SU-DHL-6 (cell line): ENCODE results near the gene CHMP2B.

Experiments
- H2AFZ ChIP-seq: fragments of 200-600 bp; sonication (generic); 2 replicates; pipeline ENCODE4 v1.6.1; 2014; ENCODE audit warnings: low read depth, mild to moderate bottlenecking, moderate library complexity, mixed read lengths, antibody characterized with exemption, low read length; ENCODE audit not compliant: severe bottlenecking
- H3F3A ChIP-seq: fragments of 200-600 bp; shearing (Covaris generic); 2 replicates; pipeline ENCODE4 v1.6.0; 2016; ENCODE audit warnings: antibody characterized with exemption, mild to moderate bottlenecking; ENCODE audit not compliant: insufficient read depth
- H3K27ac ChIP-seq: fragments of 200-600 bp; sonication (generic); 2 replicates; pipeline ENCODE4 v1.5.1; 2016; ENCODE audit warnings: low read depth, mild to moderate bottlenecking, low read length, moderate library complexity, mixed read lengths
- H3K27me3 ChIP-seq: fragments of 200-600 bp; sonication (generic), shearing (Covaris generic); 2 replicates; pipeline ENCODE4 v1.6.0; 2014; ENCODE audit warnings: mild to moderate bottlenecking, low read length
- H3K36me3 ChIP-seq: fragments of 200-600 bp; sonication (generic); 2 replicates; pipeline ENCODE4 v1.6.1; 2014; ENCODE audit warnings: mild to moderate bottlenecking, low read length, mixed read lengths
- H3K4me2 ChIP-seq: fragments of 300-600, 200-600 bp; shearing (Covaris generic), sonication (generic); 2 replicates; pipeline ENCODE4 v1.6.0; 2014; ENCODE audit warnings: low read length, low read depth, mild to moderate bottlenecking; ENCODE audit not compliant: poor library complexity, severe bottlenecking
- H3K4me3 ChIP-seq: fragments of 200-600 bp; sonication (generic); 2 replicates; pipeline ENCODE4 v1.5.1; 2014; ENCODE audit warnings: antibody characterized with exemption, low read length, mild to moderate bottlenecking, mixed read lengths; ENCODE audit not compliant: insufficient read depth, poor library complexity, severe bottlenecking
- H3K79me2 ChIP-seq: fragments of 200-600 bp; sonication (generic); 2 replicates; pipeline ENCODE4 v1.6.1; 2014; ENCODE audit warnings: mild to moderate bottlenecking, low read length, moderate library complexity; ENCODE audit not compliant: insufficient read depth
- H3K9ac ChIP-seq: fragments of 200-600 bp; sonication (generic); 2 replicates; pipeline ENCODE4 v1.7.0; 2014; ENCODE audit warnings: mild to moderate bottlenecking, low read length
- H3K9me2 ChIP-seq: fragments of 200-600 bp; sonication (generic); replicated peaks from 2 replicates; pipeline ENCODE4 v1.6.1; 2014; ENCODE audit warnings: low read length; ENCODE audit not compliant: insufficient read depth
- H3K9me3 ChIP-seq: fragments of 200-600 bp; sonication (generic); 2 replicates; pipeline ENCODE4 v1.6.1; 2014; ENCODE audit warnings: low read length, mixed read lengths; ENCODE audit not compliant: insufficient read depth
- H4K20me1 ChIP-seq: fragments of 200-600 bp; sonication (generic); 2 replicates; pipeline ENCODE4 v1.6.1; 2014; ENCODE audit warnings: low read depth, mild to moderate bottlenecking, antibody characterized with exemption, low read length, moderate library complexity, mixed read lengths
- CTCF ChIP-seq: fragments of 200-600 bp; sonication (generic); IDR thresholded peaks from one replicate; pipeline ENCODE4 v1.5.1; 2017; ENCODE audit warnings: antibody characterized with exemption, mild to moderate bottlenecking, low read length, moderate library complexity; ENCODE audit not compliant: insufficient read depth, poor library complexity, severe bottlenecking
- EZH2phosphoT487 ChIP-seq: fragments of 200-600 bp; sonication (generic), shearing (Covaris generic); conservative IDR thresholded peaks from 2 replicates; pipeline ENCODE4 v1.6.1; 2018; ENCODE audit warnings: mild to moderate bottlenecking, antibody characterized with exemption, low read length, moderate library complexity, mixed read lengths

CHMP2B gene

GRCh38 chr3:87268646-87269211 lies 41.6 kb downstream of the CHMP2B start:
- Histone ChIP-seq H3K4me3 (no peak overlapping the region), H3K79me2 (no peaks in the 10 kb centered on the region), H3K36me3 (no peaks in the 10 kb centered on the region), H3K9me3 (no peaks in the 10 kb centered on the region), H4K20me1 (no peaks in the 10 kb centered on the region), H2AFZ (no peak overlapping the region), H3K9me2 (no peaks in the 10 kb centered on the region), H3F3A (no peaks in the 10 kb centered on the region), H3K4me2 (no peak overlapping the region), H3K9ac (no peak overlapping the region), H3K27ac (no peak overlapping the region), H3K27me3 (no peaks in the 10 kb centered on the region)
- TF ChIP-seq CTCF (no peak), EZH2phosphoT487 (no peak)

DNA sequence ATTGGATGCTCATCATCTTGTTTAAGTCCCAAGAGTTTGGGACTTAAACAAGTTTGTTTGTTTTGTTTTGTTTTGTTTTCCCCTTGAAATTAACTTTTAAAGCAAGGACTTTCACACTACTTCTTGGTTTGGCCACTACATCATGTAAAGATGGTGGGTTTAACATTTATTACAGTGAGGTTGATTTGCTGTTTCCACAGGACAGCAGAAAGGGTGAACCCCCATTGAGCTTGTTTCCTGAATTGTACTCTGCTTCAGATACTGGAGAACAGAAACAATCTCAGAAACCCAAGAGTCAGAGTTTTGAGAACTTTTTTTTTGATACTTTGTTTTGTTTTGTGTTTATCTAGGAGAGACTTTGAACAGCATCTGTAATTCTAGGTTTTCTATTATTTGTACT lies 42.6 kb downstream of the CHMP2B start:
- no peak overlapping the region for H3K4me2 ChIP-seq
- H3K36me3 ChIP-seq, result no peaks in the 10 kb centered on the region
- H2AFZ ChIP-seq, result no peak overlapping the region
- H3K4me3 ChIP-seq, result no peak overlapping the region
- no peak for TF ChIP-seq EZH2phosphoT487
- no peak for TF ChIP-seq CTCF
- H4K20me1 ChIP-seq, result no peaks in the 10 kb centered on the region
- no peaks in the 10 kb centered on the region for H3K27me3 ChIP-seq
- H3K9ac ChIP-seq, result no peak overlapping the region
- no peaks in the 10 kb centered on the region for H3F3A ChIP-seq
- H3K79me2 ChIP-seq, result no peaks in the 10 kb centered on the region
- no peaks in the 10 kb centered on the region for H3K9me3 ChIP-seq
- no peaks in the 10 kb centered on the region for H3K9me2 ChIP-seq
- H3K27ac ChIP-seq, result no peak overlapping the region

DNA sequence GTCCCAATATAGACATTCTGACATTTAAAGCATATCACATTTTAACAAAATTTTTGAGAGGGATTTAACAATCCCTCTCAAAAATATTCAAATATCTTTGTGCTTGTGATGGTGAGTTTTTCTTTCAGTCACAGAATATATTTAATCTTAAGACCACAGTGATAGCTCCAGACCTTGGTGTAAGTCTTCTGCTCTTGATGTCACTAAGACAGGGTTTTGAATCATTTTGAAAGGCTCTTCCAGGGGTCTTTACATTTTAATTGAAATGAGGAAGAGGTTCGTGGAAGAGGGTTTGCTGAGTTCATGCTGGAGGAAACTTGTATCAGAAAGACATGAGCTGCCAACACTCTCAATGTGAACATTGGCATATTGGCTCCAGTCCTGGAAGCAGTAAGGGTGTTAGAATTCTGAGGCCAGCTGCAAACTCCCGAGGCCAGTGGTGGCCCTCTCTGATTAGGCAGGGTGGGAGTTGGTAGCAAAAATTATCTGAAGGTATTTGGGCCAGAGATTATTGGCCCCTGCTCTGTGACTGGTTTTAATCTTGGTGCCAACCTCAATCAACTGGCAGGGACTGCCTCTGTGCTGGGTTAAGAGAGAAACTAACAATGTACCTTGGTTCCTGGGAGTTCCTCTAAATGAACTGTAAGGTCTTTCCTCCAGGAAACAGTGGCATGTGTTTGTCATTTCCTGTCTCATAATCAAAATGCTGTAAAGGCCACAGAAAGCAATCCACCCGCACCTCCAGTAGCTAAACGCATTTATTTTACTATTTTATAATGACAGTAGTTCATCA lies 44.0 kb downstream of the CHMP2B start:
- no peak overlapping the region for H3K27ac ChIP-seq
- no peaks in the 10 kb centered on the region for H3K27me3 ChIP-seq
- H3K9ac ChIP-seq, result no peak overlapping the region
- H2AFZ ChIP-seq, result no peak overlapping the region
- H3K79me2 ChIP-seq, result no peaks in the 10 kb centered on the region
- H3K4me2 ChIP-seq, result no peak overlapping the region
- TF ChIP-seq EZH2phosphoT487 (no peak), CTCF (no peak)
- H3K9me3 ChIP-seq, result no peaks in the 10 kb centered on the region
- no peaks in the 10 kb centered on the region for H3K9me2 ChIP-seq
- H4K20me1 ChIP-seq, result no peaks in the 10 kb centered on the region
- no peaks in the 10 kb centered on the region for H3K36me3 ChIP-seq
- H3K4me3 ChIP-seq, result no peak overlapping the region
- no peaks in the 10 kb centered on the region for H3F3A ChIP-seq
